Upper lobe of right lung (tissue), 1 donor: ENCODE results near the gene RSPRY1. TPM values are rescaled to one million over a fixed set of nuclear protein-coding genes. Genes with fewer than 3 reads are reported as not detected.
"Not testable (repeated sequence)": the region's sequence is repeated elsewhere in the genome, so short reads cannot be mapped to it uniquely, and the experiment has no call there.

Experiments used
- ATAC-seq: fragments of 200-7000 bp; cut with Tn5 transposase; one replicate; pipeline ENCODE4 v1.9.1; 2020; ENCODE audit warnings: mild to moderate bottlenecking, moderate library complexity
- DNase-seq: peaks from one replicate; pipeline ENCODE4 v3.0.0-alpha.2; 2020
- H3K27ac ChIP-seq: fragments of 200-600 bp; one replicate; pipeline ENCODE4 v1.8.0; 2022
- H3K27me3 ChIP-seq: fragments of 200-600 bp; one replicate; pipeline ENCODE4 v1.8.0; 2022; ENCODE audit warnings: mild to moderate bottlenecking
- H3K36me3 ChIP-seq: fragments of 200-600 bp; one replicate; pipeline ENCODE4 v1.8.0; 2022
- H3K4me1 ChIP-seq: fragments of 200-600 bp; one replicate; pipeline ENCODE4 v1.8.0; 2022
- H3K4me3 ChIP-seq: fragments of 200-600 bp; one replicate; pipeline ENCODE4 v1.8.0; 2022; ENCODE audit warnings: mild to moderate bottlenecking
- H3K9me3 ChIP-seq: fragments of 200-600 bp; one replicate; pipeline ENCODE4 v1.8.0; 2022
- CTCF ChIP-seq: fragments of 200-600 bp; IDR thresholded peaks from one replicate; pipeline ENCODE4 v1.8.0; 2022; ENCODE audit warnings: antibody characterized with exemption
- intact Hi-C: fragments of 100-400 bp; cut with DNase I; formaldehyde crosslinking; loops from one replicate; pipeline ENCODE4 v1.11.0; 2022
- total RNA-seq: library from RNA; stranded (reverse); fragmentation: NEBNext Ultra II Directional; extraction: Animal tissue kit (Norgen Biotek cat#: 25700); gene quantifications from one replicate; pipeline ENCODE4 v1.2.1, GENCODE V29; 2021
- donor health status: DM: no; HTN: yes; CAD: no; lungs with severe emphysema.

Gene RSPRY1
- total RNA-seq, 1 donor from 2014 or later, result 36.2 TPM

GRCh38 chr16:57271867-57272495 lies 85.9 kb downstream of the RSPRY1 start:
- intact Hi-C loops, result no loop called here
- H3K27me3 ChIP-seq, result no peaks in the 10 kb centered on the region
- no peak overlapping the region for H3K4me3 ChIP-seq
- H3K36me3 ChIP-seq, result no peaks in the 10 kb centered on the region
- no peak for TF ChIP-seq CTCF
- DNase-seq (no peak), ATAC-seq (no peak)
- peak overlapping the region; percentile 36 for H3K27ac ChIP-seq
- no peaks in the 10 kb centered on the region for H3K9me3 ChIP-seq
- peaks cover 44% of the 10 kb centered on the region for H3K4me1 ChIP-seq

GRCh38 chr16:57273359-57273758 lies 87.2 kb downstream of the RSPRY1 start:
- intact Hi-C loops, result no loop called here
- no peak for TF ChIP-seq CTCF
- no peaks in the 10 kb centered on the region for H3K27me3 ChIP-seq
- DNase-seq (no peak), ATAC-seq (no peak)
- H3K27ac ChIP-seq, result no peak overlapping the region
- H3K36me3 ChIP-seq, result no peaks in the 10 kb centered on the region
- peaks cover 49% of the 10 kb centered on the region for H3K4me1 ChIP-seq
- no peaks in the 10 kb centered on the region for H3K9me3 ChIP-seq
- no peak overlapping the region for H3K4me3 ChIP-seq

GRCh38 chr16:57273826-57274225 lies 87.7 kb downstream of the RSPRY1 start:
- H3K36me3 ChIP-seq, result no peaks in the 10 kb centered on the region
- ATAC-seq (no peak), DNase-seq (no peak)
- no peak overlapping the region for H3K4me3 ChIP-seq
- H3K4me1 ChIP-seq, result peaks cover 45% of the 10 kb centered on the region
- TF ChIP-seq CTCF, result no peak
- no peaks in the 10 kb centered on the region for H3K9me3 ChIP-seq
- no peaks in the 10 kb centered on the region for H3K27me3 ChIP-seq
- intact Hi-C loops, result no loop called here
- no peak overlapping the region for H3K27ac ChIP-seq

GRCh38 chr16:57275946-57276345 lies 89.8 kb downstream of the RSPRY1 start:
- H3K36me3 ChIP-seq, ATAC-seq, H3K27me3 ChIP-seq, DNase-seq, H3K9me3 ChIP-seq, H3K4me3 ChIP-seq, intact Hi-C loops: not testable (repeated sequence)
- Histone ChIP-seq H3K27ac (peak overlapping the region; percentile 2), H3K4me1 (peaks cover 45% of the 10 kb centered on the region)

- no peak for DNase-seq
- intact Hi-C loops, result no loop called here
- Histone ChIP-seq H3K27ac (peak overlapping the region; percentile 2), H3K4me3 (no peak overlapping the region), H3K9me3 (no peaks in the 10 kb centered on the region), H3K36me3 (no peaks in the 10 kb centered on the region), H3K4me1 (peaks cover 38% of the 10 kb centered on the region), H3K27me3 (no peaks in the 10 kb centered on the region)
- ATAC-seq, result peak; percentile 81
- no peak for TF ChIP-seq CTCF
Measured at GRCh38 chr16:57276596-57276995, 90.5 kb downstream of the RSPRY1 start.

GRCh38 chr16:57277586-57277985 lies 91.5 kb downstream of the RSPRY1 start:
- no peaks in the 10 kb centered on the region for H3K9me3 ChIP-seq
- peaks cover 34% of the 10 kb centered on the region for H3K4me1 ChIP-seq
- intact Hi-C loops, result no loop called here
- H3K36me3 ChIP-seq, result no peaks in the 10 kb centered on the region
- H3K27me3 ChIP-seq, result no peaks in the 10 kb centered on the region
- no peak overlapping the region for H3K4me3 ChIP-seq
- H3K27ac ChIP-seq, result peak overlapping the region; percentile 58
- ATAC-seq (peak; percentile 49), DNase-seq (no peak)
- no peak for TF ChIP-seq CTCF
